ENCODE data around the gene PKP3.
"Not testable (repeated sequence)": the region's sequence is repeated elsewhere in the genome, so short reads cannot be mapped to it uniquely, and the experiment has no call there.

PKP3 gene

DNA sequence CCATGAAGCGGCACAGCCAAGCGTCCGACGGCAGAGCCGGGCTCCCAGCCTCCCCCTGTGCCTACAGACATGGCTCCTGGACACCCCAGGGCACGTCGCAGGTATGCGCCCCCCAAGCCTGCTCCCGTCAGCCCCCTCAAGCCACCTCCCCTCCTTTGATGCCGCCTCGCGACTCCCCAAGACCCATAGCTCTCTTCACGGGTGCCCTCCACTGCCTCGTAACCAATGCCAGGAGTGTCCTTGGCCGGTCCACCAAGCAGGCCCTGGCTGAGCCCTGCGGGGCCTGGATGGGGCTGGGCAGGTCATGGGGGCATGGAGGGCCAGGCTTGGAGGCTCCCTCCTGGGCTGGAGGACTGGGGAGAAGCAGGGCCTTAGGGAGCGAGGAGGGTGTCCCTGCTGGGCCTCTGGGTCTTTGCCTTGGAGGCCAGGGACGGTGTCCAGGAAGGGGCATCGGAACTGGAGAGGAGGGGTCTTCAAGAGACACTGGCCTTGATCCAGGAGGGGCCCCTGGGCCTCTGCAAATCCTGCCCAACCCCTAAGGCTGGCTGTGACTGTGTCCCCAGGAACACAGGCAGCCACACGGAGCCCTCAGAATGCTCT, 38.6 kb downstream of the PKP3 start:
- DNase-seq: no peak

DNA sequence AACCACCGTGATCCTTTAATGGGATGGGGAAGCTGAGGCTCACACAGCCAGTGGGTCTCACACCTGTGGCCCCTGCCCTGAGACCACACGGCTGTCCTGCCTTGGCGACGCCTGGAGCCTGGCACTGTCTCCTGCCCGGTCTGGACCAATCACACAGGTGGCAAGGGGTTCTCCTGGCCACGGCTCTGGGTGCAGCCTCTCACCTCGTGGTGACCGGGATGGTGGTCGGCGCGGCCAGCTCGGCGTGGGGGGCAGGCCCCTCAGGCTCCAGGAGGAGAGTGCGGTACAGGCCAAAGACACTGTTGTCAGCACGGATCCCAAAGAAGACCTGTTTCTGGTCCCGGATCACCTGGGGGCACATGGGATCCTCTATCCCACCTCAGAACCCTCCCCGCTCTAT, 39.1 kb downstream of the PKP3 start:
- DNase-seq: no peak

DNA sequence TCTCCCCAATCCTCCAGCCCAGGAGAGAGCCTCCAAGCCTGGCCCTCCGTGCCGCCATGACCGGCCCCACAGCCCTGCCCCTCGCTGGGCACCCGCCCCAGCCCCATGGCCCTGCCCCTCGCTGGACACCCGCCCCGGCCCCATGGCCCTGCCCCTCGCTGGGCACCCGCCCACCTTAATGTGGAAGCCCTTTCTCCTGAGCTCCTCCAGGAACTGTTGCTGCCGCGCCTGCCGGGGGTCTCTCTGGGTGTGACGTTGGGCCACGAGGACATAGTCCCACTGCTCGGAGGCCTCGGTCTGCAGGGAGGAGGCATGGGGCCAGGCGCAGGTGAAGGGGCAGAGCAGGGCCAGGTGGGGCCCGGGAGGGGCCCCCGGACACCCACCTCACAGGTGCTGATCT, 39.6 kb downstream of the PKP3 start:
- no peak for DNase-seq

DNA sequence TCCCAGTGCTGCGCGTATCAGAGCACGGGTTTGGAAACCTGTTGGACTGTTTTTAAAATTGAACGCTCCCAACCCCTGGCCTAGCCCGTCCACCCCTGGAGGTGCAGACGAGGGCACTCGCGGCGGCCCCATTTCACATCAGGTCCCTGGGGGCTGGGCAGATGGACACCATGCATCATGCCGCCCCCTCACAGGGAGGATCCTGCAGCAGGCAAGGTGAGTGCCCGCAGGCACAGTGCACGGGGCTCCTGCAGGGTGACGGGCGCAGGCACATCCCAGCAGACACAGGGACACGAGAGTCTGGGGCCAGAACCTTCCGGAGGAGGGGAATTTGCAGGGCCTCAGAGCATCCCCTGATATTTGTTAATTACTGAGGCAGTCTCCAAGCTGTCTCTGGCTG, 40.5 kb downstream of the PKP3 start:
- DNase-seq: no peak

DNA sequence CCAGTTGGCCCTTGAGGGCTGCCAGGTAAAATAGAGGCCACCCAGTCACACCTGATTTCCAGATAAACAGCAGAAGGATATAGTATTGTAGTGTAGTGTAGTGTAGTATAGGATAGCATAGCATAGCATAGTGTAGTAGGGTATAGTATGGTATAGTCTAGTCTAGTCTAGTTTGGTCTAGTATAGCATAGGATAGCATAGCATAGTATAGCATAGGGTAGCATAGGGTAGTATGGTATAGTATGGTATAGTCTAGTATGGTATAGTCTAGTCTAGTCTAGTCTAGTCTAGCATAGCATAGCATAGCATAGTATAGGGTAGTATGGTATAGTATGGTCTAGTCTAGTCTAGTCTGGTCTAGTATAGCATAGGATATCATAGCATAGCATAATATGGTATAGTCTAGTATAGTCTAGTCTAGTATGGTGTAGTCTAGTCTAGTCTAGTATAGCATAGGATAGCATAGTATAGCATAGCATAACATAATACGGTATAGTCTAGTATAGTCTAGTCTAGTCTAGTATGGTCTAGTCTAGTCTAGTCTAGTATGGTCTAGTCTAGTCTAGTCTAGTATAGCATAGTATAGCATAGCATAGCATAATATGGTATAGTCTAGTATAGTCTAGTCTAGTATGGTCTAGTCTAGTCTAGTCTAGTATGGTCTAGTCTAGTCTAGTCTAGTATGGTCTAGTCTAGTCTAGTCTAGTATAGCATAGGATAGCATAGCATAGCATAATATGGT, 41.2 kb downstream of the PKP3 start:
- DNase-seq: not testable (repeated sequence)

DNA sequence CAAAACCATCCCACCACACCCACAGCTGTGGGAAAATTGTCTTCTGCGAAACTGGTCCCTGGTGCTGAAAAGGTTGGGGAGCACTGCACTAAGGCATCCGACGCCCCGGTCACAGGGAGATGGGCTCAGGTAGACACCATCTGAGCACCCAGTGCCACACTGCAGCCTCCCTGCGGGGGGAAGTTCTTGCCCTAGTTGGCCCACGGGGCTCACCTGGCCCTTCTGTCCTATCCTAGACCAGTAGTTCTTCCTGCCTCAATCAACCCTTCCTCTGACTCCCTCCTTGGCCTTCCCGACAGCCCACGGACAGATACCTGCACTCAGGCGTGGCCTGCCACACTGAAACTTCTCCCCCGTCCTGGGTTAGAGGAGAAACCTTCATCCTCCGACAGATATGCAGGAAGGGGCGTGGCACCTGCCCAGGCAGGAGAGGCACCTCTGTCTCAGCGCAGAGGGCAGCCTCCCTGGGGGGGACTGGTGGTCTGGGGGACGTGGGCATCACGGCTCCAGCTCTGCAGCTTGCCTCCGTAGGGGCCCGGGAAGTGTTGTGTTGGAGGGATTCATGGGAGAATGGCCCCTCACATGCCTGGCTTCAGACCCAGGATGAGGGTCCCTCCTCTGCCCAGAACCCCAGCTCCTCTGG, 43.3 kb downstream of the PKP3 start:
- DNase-seq: no peak

DNA sequence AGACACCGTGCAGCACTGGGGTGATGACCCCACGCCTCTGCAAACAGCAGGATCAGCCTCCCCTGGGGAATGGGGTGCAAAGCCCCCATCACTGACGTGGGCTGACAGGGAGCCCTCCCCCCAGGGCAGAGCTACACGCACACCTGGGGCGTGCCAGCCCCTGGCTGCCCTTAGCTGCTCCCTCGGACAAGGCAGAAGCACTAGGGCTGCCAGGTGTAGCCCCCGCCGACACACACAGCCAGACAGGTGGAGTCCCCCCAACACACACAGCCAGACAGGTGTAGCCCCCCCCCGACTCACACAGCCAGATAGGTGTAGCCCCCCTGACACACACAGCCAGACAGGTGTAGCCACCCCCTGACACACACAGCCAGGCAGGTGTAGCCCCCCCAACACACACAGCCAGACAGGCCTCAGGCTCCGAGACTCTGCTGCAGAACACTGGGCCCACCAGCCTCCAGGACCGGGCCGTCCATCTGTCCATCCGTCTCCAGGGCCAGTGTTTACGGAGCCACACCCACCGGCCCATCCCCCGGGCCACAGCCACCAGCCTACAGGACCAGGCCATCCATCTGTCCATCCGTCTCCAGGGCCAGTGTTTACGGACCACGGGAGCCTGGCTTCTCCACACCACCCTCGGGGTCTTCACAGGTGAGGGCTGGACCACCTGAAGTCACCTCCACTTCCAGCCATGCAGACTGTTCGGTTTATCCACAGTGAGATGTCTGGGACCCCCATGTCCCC, 44.3 kb downstream of the PKP3 start:
- no peak for DNase-seq

DNA sequence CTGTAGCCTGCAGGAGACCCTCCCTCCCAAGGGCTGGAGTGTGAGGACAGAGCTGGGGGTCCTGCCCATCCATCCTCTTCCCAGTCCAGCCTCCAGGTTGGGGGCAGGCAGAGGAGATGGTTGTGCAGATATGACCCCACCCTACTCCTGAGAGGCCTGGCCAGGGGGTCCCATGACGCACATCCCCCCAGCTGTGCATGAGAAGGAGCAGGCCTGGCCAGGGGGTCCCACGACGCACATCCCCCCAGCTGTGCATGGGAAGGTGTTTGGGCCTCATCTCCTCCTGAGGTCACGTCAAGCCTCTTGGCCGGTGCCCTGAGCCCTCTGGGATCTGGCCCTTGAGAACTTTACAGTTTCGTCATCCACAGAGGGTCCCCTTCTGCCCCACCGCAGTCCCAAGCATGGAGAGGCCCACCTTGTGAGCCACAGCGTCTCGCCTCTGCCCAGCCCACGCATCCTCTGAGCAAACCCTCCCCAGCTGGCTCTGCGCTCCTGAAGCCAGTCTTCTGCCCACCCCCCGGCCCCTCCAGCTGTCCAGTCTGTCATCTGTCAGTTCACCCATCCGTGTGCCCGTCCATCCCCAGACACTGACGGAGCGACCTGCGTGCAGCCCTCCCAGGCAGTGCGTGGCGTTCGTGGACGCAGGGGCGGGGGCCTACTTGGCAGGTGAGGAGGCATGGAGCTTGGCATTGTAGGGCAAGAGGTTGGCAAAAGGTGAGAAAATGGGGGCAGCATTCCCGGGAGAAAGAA, 45.5 kb downstream of the PKP3 start:
- no peak for DNase-seq

DNA sequence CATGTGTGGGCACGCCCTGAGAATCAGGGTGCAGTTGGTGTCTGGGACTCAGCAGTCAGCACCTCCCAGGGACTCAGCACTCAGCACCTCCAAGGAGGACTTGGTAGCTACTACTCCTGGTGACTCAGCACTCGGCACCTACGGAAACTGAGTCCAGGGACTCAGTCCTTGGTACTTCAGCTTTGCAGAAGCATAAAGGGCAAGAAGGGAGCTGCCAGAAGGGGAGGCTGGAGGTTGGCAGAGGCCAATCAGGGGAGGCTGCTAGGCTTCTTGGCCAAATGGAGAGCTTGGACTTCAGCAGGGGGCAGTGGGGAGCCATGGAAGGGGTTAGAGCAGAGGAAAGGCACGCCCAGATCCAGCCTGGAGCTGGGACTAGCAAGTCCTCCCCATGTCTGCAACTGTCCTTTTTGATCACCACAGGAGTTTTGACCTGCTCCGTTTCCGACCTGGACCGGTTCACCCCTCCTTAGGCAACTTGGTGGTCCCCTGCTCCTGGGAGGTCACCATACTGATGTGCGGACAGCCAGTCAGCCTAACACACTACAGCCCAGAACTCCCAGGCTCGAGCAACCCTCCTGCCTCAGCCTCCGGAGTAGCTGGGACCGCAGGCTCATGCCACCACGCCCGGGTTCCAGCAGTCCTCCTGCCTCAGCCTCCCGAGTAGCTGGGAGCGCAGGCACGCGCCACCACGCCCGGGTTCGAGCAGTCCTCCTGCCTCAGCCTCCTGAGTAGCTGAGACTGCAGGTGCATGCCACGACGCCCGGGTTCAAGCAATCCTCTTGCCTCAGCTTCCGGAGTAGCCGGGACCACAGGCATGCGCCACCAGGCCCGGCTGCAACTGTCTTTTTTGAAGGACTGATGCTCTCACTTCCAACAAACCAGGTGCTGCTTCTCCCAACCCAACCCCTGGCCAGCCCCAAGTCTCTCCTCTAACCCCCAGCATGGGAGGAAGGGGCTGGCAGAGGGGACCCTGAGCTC, 46.3 kb downstream of the PKP3 start:
- no peak for DNase-seq

DNA sequence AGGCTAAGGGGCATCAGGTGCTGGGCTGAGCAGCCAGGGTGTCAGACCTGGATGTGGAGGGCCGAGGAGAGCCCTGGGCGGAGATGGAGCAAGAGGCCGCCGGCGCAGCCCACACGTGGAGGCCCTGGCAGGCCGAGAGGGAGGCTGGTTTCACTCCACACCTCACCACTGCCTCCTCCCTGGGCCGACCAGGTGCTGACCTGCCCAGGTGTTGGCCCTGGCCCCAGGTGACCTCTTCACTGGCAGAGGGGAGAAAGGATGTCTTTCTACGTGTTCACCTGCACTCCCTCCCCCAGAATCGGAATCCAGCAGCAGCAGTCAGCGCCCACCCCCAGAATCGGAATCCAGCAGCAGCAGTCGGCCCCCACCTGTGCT, 47.0 kb downstream of the PKP3 start:
- no peak for DNase-seq

DNA sequence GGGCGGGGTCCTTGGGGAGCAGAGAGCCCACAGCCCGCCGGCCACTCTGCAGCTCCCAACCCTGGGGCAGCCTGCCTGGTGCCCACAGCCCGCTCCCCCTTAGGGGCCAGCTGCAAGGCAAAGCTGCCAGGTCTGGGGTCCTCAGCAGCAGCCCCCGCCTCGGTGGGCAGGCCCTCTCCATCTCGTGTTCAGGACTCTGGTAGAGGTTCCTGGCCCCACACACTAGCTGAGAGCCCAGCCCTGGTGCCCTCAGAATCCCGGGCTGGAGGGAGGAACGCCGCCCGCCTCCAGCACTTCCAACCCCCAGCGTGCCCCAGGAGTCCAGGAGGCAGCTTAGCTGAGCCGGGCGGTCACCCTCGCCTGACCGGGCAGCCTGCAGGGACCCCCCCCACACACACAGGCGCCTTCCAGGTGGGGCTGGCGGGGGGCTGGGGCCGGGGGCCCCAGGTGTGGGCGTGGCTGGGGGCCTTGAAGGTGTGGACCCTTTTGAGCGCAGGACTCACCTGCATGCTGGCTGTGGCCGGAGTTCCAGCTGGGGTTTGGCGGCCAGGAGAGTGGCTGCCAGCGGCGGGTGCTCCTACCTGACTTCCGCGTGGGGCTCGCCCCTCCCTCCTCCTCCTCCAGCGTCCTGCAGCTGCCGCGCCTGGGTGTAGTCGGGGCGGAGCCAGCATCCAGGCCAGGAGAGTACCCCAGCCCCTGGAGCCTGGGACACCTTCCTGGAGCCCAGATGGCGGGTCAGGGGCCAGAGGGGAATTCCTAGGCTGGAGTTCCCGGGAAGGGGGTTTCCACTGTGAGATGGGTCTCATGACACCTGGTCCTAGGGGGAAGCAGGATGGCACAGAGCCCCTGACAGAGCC, 47.6 kb downstream of the PKP3 start, which contains the start of gene ANO9:
Gene ANO9, minus strand, starts transcription at position 594 of the 857 bp plus-strand sequence. Its CDS starts 85 bp downstream, at position 509.
- no peak for DNase-seq

DNA sequence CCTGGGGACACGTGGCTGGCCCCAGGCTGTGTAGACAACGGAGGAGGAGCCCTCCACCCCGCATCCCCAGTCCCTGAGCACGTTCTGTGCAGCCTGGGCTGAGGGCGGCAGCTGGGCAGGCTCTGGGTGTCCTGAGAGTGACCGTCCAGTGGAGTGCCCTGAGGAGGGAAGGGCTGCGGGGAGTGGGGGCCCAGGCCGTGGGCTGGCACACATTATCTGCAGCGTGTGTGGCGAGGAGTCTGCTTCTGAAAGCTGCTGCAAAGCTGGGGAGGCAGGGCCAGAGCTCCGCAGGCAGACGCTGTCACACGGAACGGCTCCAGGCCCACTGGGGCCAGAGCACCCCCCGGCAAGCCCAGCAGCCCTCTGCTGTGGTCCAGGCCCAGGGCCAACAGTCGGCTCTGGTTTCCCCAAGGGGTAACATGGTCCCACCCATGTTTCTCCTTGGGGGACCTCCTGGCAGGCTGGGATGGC, 48.6 kb downstream of the PKP3 start:
- no peak for DNase-seq

DNA sequence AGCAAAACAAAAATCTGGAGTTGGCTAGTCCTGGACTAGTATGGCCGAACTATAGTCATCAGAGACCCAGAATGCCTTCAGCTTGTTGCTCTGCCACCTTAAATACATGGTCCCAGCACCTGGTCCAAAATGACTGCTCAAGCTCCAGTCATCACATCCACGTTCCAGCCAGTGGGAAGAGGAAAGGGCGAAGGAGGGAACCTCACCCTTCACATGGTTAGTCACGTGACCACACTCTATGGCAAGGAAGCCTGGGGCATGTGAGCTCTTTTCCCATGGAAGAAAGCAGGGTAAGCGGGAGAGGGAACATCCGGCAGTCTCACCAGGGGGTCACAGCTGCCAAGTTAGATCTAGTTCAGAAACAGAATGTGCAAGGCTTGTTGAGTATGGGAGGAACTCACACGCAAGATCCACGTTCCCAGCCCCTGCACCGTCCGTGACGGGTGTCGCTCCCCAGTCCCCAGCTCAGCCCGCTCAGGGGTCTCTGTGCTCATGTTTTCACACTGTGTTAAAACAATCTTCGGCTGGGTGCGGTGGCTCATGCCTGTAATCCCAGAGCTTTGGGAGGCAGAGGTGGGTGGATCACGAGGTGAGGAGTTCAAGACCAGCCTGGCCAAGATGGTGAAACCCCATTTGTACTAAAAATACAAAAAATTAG, 49.7 kb downstream of the PKP3 start:
- DNase-seq: no peak

DNA sequence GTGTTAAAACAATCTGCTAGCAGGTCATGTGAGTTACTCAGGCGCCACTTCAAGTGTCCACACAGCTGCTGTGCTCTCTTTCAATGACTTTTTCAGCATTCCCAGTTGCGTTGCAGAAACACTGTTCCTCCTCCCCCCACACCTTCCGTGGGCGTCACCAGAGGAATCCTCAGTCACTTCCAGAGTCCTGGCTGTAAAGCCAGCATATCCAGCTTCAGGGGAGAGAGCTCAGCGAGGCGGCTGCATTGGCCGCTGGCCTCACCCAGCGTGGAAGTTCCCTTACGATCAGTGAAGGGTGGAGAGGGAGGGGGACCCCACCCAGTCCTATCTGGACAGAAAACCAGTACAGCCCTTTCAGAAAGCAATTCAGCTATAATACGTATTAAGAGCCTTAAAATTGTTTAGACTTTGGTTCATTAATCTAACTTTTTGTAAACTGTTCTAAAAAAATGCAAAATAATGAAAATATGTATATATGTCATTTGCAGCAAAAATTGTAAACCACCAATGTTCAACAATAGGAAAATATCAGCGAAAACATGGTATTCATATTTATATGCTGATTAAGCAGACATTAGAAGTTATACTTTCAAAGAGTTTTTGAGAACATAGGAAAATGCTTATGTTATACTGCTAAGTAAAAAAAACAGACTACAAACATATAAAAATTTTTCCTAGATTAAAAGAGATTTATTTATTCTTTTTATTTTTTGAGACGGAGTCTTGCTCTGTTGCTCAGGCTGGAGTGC, 50.6 kb downstream of the PKP3 start:
- DNase-seq: no peak

DNA sequence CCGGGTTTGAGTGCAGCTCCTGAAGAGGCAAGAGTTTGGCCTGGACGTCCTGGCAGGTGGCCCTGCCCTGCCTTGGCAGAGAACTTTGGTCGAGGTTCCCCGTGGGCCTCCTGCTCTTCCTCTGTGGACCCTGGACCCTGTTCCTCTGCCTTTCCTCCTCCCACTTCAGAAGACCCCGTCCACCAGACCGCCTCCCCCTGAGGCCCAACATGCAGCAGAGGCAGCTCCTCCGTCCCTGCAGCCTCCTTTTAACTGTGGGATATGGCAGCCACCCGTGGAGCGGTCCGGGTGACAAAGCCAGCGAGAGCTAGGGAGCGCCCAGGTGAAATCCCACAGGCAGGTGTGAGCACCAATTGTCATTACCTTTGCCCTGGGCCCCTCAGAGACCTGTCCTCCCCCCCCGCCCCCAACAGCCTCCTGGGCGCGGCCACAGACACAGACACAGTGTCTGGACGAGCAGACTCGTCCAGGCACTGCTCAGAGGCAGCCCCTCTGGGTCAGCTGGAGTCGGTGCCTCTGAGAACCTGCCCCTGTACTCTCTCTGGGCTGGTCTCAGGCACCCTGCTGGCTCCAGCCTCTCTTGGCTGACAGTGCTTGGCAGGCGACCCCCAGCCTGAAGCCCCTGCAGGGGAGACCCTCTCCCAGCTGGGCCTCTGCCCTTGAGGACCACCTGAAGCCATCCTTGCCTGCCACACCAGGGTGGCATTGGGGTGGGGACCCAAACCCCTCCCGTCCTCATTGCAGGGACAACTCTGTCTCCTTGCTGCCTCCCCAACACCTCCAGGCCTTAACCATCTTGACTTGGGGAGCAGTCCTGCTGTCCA, 52.0 kb downstream of the PKP3 start:
- no peak for DNase-seq

DNA sequence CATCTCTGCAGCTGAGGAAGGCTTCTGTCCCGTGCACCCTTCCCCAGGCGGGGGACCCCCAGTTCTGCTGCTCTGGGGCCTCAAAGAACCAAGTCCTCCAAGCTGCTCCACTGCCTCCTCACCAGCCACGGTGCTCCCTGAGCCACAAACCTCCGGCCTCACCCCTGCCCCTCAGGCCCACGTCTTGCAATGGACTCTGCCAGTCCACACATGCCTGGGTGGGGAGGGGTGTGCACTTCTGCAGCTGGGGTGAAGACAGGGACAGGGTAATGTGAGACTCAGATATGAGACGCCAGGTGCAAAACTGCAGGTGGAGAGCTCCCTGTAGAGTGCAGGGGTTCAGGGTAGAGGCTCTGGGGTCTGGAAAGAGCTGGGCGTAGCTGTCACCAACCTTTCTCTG, 52.9 kb downstream of the PKP3 start:
- no peak for DNase-seq

DNA sequence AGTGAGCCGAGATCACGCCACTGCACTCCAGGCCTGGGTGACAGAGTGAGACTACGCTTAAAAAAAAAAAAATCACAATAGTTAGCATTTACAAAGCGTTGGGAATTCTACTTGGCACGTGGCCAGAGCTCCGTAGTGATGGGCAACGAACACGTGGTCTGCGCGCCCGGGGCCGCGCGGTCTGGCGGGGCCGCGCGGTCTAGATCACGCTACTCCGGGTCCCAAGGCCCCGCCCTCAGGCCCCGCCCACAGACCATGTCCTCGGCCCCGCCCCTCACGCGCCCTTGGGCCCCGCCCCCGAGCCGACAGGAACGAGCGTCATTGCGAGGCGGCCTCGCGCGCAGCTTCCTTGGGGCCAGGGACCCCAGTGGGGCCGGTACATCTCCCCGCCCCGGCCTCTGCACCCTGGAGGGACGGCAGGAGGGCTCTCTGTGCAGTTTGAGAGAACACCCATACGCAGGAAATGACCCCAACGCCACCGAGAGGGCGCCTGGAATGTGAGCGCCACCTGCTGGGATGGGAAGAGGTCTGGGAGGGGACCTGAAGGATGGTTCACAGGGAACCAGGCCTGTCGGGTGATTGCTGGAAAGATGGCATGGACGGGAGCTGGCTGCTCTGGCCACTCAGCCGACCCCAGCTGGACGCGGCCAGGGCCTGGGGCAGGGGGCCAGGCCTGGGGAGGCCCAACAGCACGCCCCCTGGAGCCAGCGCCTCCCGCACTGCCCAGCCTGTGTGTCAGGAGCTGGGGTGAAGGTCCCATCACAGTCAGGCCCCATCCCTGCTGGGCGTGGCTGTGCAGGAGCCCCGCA, 54.1 kb downstream of the PKP3 start:
- peak; percentile 84 for DNase-seq
